Natural killer cell treated with Interleukin-12 subunit alpha and Interleukin-12 subunit beta and Interleukin-15 and Interleukin-18, amount 100 ng/mL, for 72 hours (primary cell): ENCODE results near the gene UGT3A1. TPM values are rescaled to one million over a fixed set of nuclear protein-coding genes. Genes with fewer than 3 reads are reported as not detected.
"Not testable (repeated sequence)": the region's sequence is repeated elsewhere in the genome, so short reads cannot be mapped to it uniquely, and the experiment has no call there.

Experiments used
- ATAC-seq, 2 donors: fragments of 150-1000 bp; cut with Tn5 transposase in 1 of 2; sonication (Bioruptor Pico), chemical (Tn5 transposase) in 1 of 2; 2 replicates each; pipeline ENCODE4 v1.10.0; 2021
- DNase-seq: peaks from one replicate; pipeline ENCODE4 v3.0.0; 2022; ENCODE audit warnings: low spot score
- H3K27ac Mint-ChIP-seq, 2 donors: 1 replicate in 1 of 2; 2 replicates in 1 of 2; pipeline ENCODE4 v1.8.0; 2022; ENCODE audit warnings: mixed read lengths in 2 of 2, mild to moderate bottlenecking in 1 of 2, moderate library complexity in 1 of 2
- H3K27me3 Mint-ChIP-seq, 2 donors: 1 replicate in 1 of 2; 2 replicates in 1 of 2; pipeline ENCODE4 v1.8.0; 2022; ENCODE audit warnings: mixed read lengths in 2 of 2
- H3K36me3 Mint-ChIP-seq: one replicate; pipeline ENCODE4 v1.8.0; 2022; ENCODE audit warnings: mixed read lengths
- H3K4me1 Mint-ChIP-seq, 2 donors: 1 replicate in 1 of 2; 2 replicates in 1 of 2; pipeline ENCODE4 v1.8.0; 2022; ENCODE audit warnings: low read depth in 2 of 2, mixed read lengths in 2 of 2, mild to moderate bottlenecking in 1 of 2
- H3K4me3 Mint-ChIP-seq: one replicate; pipeline ENCODE4 v1.8.0; 2022; ENCODE audit warnings: mixed read lengths
- H3K9me3 Mint-ChIP-seq: 2 replicates; pipeline ENCODE4 v1.8.0; 2022; ENCODE audit warnings: mixed read lengths
- total RNA-seq, 2 donors: library from RNA; stranded (reverse); gene quantifications; one replicate each; pipeline ENCODE4 v1.2.3, GENCODE V29; 2022

The UGT3A1 gene
- total RNA-seq = not detected

DNA sequence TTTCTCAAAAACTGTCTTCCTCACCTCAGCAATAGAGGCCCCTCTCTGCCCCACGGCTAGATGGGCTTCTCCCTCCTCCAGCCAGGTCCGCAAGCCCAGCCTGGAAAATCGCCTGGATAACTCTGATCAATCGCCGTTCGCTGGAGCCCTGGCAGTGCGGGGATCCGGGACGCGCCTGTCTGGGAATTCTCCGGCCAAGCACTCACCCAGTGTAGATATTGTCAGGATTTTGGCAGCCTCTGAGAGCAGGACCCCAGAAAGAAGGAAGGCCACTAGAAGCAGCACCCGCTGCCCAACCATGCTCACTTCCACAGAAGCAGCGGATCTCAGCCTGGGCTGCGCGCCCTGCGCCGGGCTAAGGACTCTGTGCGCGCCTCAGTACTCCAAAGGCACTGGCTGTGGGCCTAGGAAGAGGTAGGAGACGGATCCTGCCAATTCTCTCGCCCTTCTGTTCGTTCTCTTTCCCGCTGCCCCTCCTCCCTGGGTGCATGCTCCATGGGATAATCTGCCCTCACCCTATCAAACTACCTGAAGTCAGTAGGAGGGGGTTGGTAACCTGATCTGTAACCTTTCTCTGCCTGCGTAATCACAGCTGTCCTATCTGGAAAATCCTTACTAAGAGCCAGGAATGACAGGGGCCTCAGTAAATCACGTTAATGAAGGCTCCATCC lies at the start of gene UGT3A1:
Gene UGT3A1 (minus strand): TSS at position 450 of the 671 bp plus-strand sequence. CDS start 150 bp downstream, at position 300.
- Mint-ChIP-seq H3K36me3 (no peaks in the 10 kb centered on the region), H3K9me3 (no peaks in the 10 kb centered on the region), H3K4me1 (no peaks in the 10 kb centered on the region), H3K27me3 (peaks cover 11 to 27% of the 10 kb centered on the region in 2 donors), H3K4me3 (no peak within 1 kb of the TSS), H3K27ac (no peak within 1 kb of the TSS)
- DNase-seq (no peak), ATAC-seq (peak in 1 of 2 donors; percentile 32)

DNA sequence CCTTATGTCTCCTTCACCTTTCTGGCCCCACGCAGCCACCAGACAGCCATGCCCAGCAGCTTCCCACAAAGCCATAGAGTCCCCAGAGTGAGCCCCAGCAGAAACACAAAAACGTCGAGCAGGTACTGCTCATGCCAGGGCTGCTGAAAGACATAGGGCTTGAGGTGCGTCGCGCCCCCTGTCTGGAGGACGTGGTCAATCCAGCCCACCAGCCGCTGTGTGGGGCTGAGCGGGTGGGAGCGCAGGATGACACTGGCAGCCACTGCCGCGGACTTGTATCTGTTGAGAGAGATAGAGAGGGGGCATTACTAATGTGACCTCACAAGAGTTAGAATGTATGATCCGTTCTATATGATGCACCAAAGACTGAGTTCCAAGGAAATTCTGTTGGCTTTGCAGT lies 44.5 kb upstream of the UGT3A1 start:
- no peaks in the 10 kb centered on the region for H3K9me3 Mint-ChIP-seq
- H3K27me3 Mint-ChIP-seq = no peaks in the 10 kb centered on the region
- no peak for DNase-seq
- no peaks in the 10 kb centered on the region for H3K4me1 Mint-ChIP-seq
- ATAC-seq = no peak
- no peak overlapping the region for H3K4me3 Mint-ChIP-seq
- H3K27ac Mint-ChIP-seq = no peak overlapping the region
- no peaks in the 10 kb centered on the region for H3K36me3 Mint-ChIP-seq

GRCh38 chr5:36034536-36035134 lies 43.4 kb upstream of the UGT3A1 start:
- H3K27ac Mint-ChIP-seq, H3K36me3 Mint-ChIP-seq, H3K27me3 Mint-ChIP-seq, H3K9me3 Mint-ChIP-seq, DNase-seq, H3K4me3 Mint-ChIP-seq, ATAC-seq, H3K4me1 Mint-ChIP-seq: not testable (repeated sequence)

DNA sequence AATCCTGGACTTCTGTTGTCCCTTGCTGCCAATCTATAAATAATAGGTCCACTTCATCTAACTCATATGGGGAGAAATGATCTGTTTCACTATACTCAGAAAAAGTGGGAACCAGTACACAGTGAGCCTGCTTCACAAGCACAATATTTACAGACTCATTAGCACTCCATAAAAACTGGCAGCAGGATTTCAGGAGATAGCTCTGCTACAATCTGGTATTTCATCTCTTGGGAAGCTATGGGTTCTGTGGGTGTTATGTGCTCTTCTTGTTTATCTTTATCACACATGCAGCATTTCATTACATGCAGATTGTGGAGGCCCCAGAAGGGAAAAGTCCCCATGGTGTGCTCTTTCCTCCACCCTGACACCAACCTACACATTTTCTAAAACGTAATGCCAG lies 42.3 kb upstream of the UGT3A1 start:
- Mint-ChIP-seq H3K36me3 (no peaks in the 10 kb centered on the region), H3K9me3 (no peaks in the 10 kb centered on the region), H3K4me1 (no peaks in the 10 kb centered on the region), H3K27ac (no peak overlapping the region), H3K4me3 (no peak overlapping the region), H3K27me3 (no peaks in the 10 kb centered on the region)
- DNase-seq (no peak), ATAC-seq (no peak)

GRCh38 chr5:36033047-36033446 lies 41.9 kb upstream of the UGT3A1 start:
- Mint-ChIP-seq H3K36me3 (no peaks in the 10 kb centered on the region), H3K4me3 (no peak overlapping the region), H3K9me3 (no peaks in the 10 kb centered on the region), H3K27me3 (no peaks in the 10 kb centered on the region), H3K27ac (no peak overlapping the region), H3K4me1 (no peaks in the 10 kb centered on the region)
- ATAC-seq (no peak), DNase-seq (no peak)

- Mint-ChIP-seq H3K27ac (no peak overlapping the region), H3K9me3 (no peaks in the 10 kb centered on the region), H3K4me3 (no peak overlapping the region), H3K4me1 (no peaks in the 10 kb centered on the region), H3K27me3 (no peaks in the 10 kb centered on the region), H3K36me3 (no peaks in the 10 kb centered on the region)
- DNase-seq (no peak), ATAC-seq (no peak)
These were observed 40.0 kb upstream of the UGT3A1 start for GRCh38 chr5:36031223-36031622.

GRCh38 chr5:36029914-36030313 lies 38.7 kb upstream of the UGT3A1 start:
- Mint-ChIP-seq H3K27ac (no peak overlapping the region), H3K9me3 (no peaks in the 10 kb centered on the region), H3K4me1 (no peaks in the 10 kb centered on the region), H3K4me3 (no peak overlapping the region), H3K36me3 (no peaks in the 10 kb centered on the region), H3K27me3 (no peaks in the 10 kb centered on the region)
- ATAC-seq (no peak), DNase-seq (no peak)

DNA sequence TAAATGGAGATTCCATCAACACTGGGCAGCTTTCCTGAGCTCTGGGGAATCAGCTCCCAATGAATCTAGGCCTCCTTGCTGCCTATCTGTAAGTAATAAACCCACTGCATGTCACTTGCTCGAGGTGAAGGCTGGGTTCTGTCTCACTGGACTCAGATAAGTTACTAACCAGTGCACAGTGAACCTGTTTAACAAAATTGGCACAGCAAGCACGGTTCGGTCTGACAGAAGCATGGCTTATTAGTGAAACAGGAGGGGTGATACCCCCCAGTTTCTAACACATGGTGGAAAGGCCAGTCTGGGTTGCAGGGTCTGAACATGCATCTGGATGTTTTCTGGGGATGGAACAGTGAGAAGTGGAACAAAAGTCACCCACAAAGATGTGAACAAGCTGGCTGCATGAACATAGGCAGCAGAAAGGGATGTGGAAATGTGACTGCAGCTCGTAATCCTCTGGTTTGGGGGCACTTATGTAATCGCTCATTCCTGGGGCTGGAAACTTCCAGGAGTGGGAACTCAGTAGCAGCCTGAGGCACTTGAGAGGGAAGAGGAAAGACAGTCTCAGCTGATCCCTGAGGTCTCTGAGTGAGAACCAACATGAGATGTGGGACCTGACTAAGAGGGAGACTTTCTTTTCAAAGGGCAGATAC lies 37.8 kb upstream of the UGT3A1 start:
- DNase-seq (no peak), ATAC-seq (peak in 1 of 2 donors; percentile 17)
- Mint-ChIP-seq H3K27me3 (peaks cover 4 to 8% of the 10 kb centered on the region in 2 donors), H3K4me3 (no peak overlapping the region), H3K27ac (no peak overlapping the region), H3K9me3 (peaks cover 2% of the 10 kb centered on the region), H3K36me3 (peaks cover 4% of the 10 kb centered on the region), H3K4me1 (no peaks in the 10 kb centered on the region)

- peaks cover 4% of the 10 kb centered on the region for H3K36me3 Mint-ChIP-seq
These were observed 36.5 kb upstream of the UGT3A1 start for GRCh38 chr5:36027711-36028110.

DNA sequence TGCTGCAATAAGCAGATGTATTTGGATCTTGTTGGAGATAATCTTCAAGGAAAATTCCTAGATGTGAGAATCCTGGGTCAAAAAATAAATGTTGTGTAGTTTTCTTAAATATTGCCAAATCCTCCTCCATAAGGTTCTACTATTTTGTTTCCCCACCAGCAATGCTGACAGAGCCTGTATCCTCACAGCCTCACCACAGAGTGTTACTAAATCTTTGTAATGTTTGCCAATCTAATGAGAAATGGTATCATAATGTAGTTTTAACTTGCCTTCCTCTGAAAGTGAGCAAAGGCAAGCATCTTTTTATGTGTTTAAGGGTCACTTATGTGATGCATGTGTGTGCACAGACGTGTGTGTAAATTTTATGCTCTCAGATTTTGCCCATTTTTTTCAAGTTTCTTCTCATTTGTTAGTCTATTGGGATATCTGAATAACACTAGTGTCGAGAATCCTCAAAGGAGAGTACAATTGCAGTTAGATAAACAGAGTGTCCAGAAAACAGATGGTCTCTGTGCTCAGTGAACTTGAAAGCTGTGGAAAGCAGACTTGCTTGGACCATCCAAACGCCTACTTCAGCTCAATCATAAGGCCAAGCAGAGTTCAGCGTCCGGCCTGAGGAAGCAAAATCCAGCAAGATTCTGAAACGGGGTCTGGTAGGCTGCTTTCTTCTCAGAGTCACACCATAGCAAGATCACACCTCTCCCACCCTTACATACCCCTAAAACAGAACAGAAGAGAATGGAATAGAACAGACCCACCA lies 35.7 kb upstream of the UGT3A1 start:
- ATAC-seq = no peak
- peaks cover 6 to 14% of the 10 kb centered on the region in 2 donors for H3K27me3 Mint-ChIP-seq
- H3K27ac Mint-ChIP-seq = no peak overlapping the region
- H3K36me3 Mint-ChIP-seq = peaks cover 4% of the 10 kb centered on the region
- no peaks in the 10 kb centered on the region for H3K4me1 Mint-ChIP-seq
- DNase-seq = no peak
- peaks cover 9% of the 10 kb centered on the region for H3K9me3 Mint-ChIP-seq
- no peak overlapping the region for H3K4me3 Mint-ChIP-seq

More at GRCh38 chr5:36027711-36028110, 36.5 kb upstream of the UGT3A1 start:
- peaks cover 4 to 12% of the 10 kb centered on the region in 2 donors for H3K27me3 Mint-ChIP-seq
- no peaks in the 10 kb centered on the region for H3K4me1 Mint-ChIP-seq
- ATAC-seq = no peak
- H3K9me3 Mint-ChIP-seq = peaks cover 4% of the 10 kb centered on the region
- no peak overlapping the region for H3K4me3 Mint-ChIP-seq
- no peak for DNase-seq
- H3K27ac Mint-ChIP-seq = no peak overlapping the region

DNA sequence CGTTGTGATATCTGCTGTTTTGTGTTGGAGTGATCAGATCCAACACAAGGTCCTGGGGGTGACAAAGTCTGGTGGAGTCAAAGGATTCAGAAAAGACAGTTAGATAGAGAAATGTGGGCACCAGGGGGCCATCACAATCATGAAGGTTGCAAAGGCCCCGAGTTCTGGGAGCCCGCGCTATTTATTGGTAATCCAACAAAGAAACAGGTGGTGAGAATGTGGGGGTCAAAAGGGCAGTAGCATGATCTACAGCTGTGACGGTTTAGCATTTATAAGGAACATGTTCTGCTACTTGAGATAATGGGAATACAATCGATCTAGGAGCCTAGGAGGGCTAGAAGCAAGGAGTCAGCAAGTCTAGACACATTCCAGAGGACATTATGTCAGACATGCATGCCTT lies 31.1 kb upstream of the UGT3A1 start:
- H3K4me3 Mint-ChIP-seq, H3K36me3 Mint-ChIP-seq, H3K4me1 Mint-ChIP-seq, DNase-seq, ATAC-seq, H3K27ac Mint-ChIP-seq: not testable (repeated sequence)
- H3K27me3 Mint-ChIP-seq = peaks cover 6 to 14% of the 10 kb centered on the region in 2 donors
- peaks cover 13% of the 10 kb centered on the region for H3K9me3 Mint-ChIP-seq

- DNase-seq, H3K36me3 Mint-ChIP-seq, H3K27ac Mint-ChIP-seq, ATAC-seq, H3K4me3 Mint-ChIP-seq, H3K4me1 Mint-ChIP-seq: not testable (repeated sequence)
- H3K27me3 Mint-ChIP-seq = peaks cover 6 to 19% of the 10 kb centered on the region in 2 donors
- H3K9me3 Mint-ChIP-seq = peaks cover 24% of the 10 kb centered on the region
These were observed 28.4 kb upstream of the UGT3A1 start for GRCh38 chr5:36019584-36019983.

DNA sequence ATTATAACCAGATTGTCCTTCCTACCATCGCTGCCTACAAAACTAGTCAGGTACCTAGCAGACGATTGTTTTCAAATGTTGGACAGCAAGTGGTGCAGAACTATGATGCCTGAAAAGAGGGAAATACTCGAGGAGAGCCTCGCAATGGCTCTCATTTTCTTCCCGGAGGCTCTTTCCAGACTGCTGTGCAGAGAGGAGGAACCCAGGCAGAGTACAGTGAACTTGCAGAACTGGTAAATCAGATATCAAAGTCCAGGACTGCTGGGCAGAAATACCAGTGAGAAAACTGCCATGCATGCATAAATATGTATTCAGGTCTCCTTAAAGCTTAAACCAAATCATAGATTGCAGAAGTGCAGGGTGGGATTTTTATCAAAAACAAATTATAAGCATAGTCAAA lies 26.4 kb upstream of the UGT3A1 start:
- no peak overlapping the region for H3K27ac Mint-ChIP-seq
- H3K27me3 Mint-ChIP-seq = peaks cover 2 to 8% of the 10 kb centered on the region in 2 donors
- H3K4me3 Mint-ChIP-seq = no peak overlapping the region
- H3K4me1 Mint-ChIP-seq = no peaks in the 10 kb centered on the region
- ATAC-seq (no peak), DNase-seq (no peak)
- no peaks in the 10 kb centered on the region for H3K36me3 Mint-ChIP-seq
- peaks cover 26% of the 10 kb centered on the region for H3K9me3 Mint-ChIP-seq

- no peak overlapping the region for H3K27ac Mint-ChIP-seq
- H3K27me3 Mint-ChIP-seq = peaks cover under 1 to 7% of the 10 kb centered on the region in 2 donors
- H3K4me3 Mint-ChIP-seq = no peak overlapping the region
- no peak for DNase-seq
- H3K36me3 Mint-ChIP-seq = no peaks in the 10 kb centered on the region
- H3K9me3 Mint-ChIP-seq = peaks cover 24% of the 10 kb centered on the region
- no peak for ATAC-seq
- no peaks in the 10 kb centered on the region for H3K4me1 Mint-ChIP-seq
These were observed 25.8 kb upstream of the UGT3A1 start for GRCh38 chr5:36017004-36017403.
